GM18520 (cell line): ENCODE data around the gene WSCD1.

Source experiments
- ATAC-seq: cut with Tn5 transposase; IDR thresholded peaks from one replicate; pipeline ENCODE4 v1.9.1; 2021; ENCODE audit not compliant: unreplicated experiment

WSCD1 gene

GRCh38 chr17:6069539-6070429, at the start of gene WSCD1:
Gene WSCD1 (plus strand): TSS chr17:6070379. CDS start chr17:6080659, 10,280 bp downstream.
- no peak for ATAC-seq

GRCh38 chr17:6021011-6021400, 49.2 kb upstream of the WSCD1 start:
- ATAC-seq = no peak

GRCh38 chr17:6021627-6022026, 48.6 kb upstream of the WSCD1 start:
- ATAC-seq = no peak

- ATAC-seq = no peak
Observed at GRCh38 chr17:6023036-6023831, 46.9 kb upstream of the WSCD1 start.

- no peak for ATAC-seq
Observed at GRCh38 chr17:6024576-6024975, 45.6 kb upstream of the WSCD1 start.

GRCh38 chr17:6027342-6028024, 42.7 kb upstream of the WSCD1 start:
- ATAC-seq = no peak

- no peak for ATAC-seq
Observed at GRCh38 chr17:6028294-6028693, 41.9 kb upstream of the WSCD1 start.

GRCh38 chr17:6035801-6036394, 34.3 kb upstream of the WSCD1 start:
- ATAC-seq = no peak

GRCh38 chr17:6040504-6040903, 29.7 kb upstream of the WSCD1 start:
- ATAC-seq = no peak

- ATAC-seq = no peak
Observed at GRCh38 chr17:6041246-6041645, 28.9 kb upstream of the WSCD1 start.

GRCh38 chr17:6043405-6043804, 26.8 kb upstream of the WSCD1 start:
- no peak for ATAC-seq

GRCh38 chr17:6044261-6044660, 25.9 kb upstream of the WSCD1 start:
- no peak for ATAC-seq

- ATAC-seq = no peak
Observed at GRCh38 chr17:6045621-6046357, 24.4 kb upstream of the WSCD1 start.

- ATAC-seq = no peak
Observed at GRCh38 chr17:6046431-6046830, 23.7 kb upstream of the WSCD1 start.

- ATAC-seq = no peak
Observed at GRCh38 chr17:6046931-6047330, 23.2 kb upstream of the WSCD1 start.

GRCh38 chr17:6047966-6048365, 22.2 kb upstream of the WSCD1 start:
- no peak for ATAC-seq

- ATAC-seq = no peak
Observed at GRCh38 chr17:6048486-6048885, 21.7 kb upstream of the WSCD1 start.

GRCh38 chr17:6052926-6053325, 17.3 kb upstream of the WSCD1 start:
- ATAC-seq = no peak

- ATAC-seq = no peak
Observed at GRCh38 chr17:6054372-6054771, 15.8 kb upstream of the WSCD1 start.

GRCh38 chr17:6056104-6056503, 14.1 kb upstream of the WSCD1 start:
- no peak for ATAC-seq
